ENCODE results near the gene COPG1. TPM values are rescaled to one million over a fixed set of nuclear protein-coding genes. Genes with fewer than 3 reads are reported as not detected.

The COPG1 gene
- total and polyA plus RNA-seq, 2 of the 13 experiments (the other 11 are each of a cell fraction or from before 2014, with no cell fraction given): 98.6 to 166 TPM

DNA sequence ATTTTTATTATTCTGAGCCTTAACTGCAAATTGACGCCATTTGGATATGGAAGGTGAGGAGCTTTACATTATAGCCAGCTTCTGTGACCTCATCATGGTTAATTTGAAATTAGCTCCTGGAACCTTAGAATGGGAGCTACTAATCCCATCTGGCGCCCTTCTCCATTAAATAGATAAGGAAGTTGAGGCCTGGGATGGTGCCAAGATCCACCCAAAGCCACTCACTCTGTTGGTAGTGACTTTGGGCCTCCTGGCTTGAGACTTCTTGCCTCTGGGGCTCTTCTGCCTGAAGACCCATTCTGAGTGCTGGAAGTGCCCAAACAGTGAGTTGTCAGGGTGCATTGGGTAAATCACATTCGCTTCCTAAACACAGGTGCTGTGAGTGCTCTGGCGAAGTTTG, 17.2 kb downstream of the COPG1 start:
- FAIRE-seq (no peak), DNase-seq (ENCODE audit: low spot score) (no peak), ATAC-seq (no peak)
- H3K79me2 ChIP-seq (ENCODE audit: insufficient read depth, low read length): peaks cover 2% of the 10 kb centered on the region
- intact Hi-C loops (cut with micrococcal nuclease; ENCODE audit: unreplicated experiment) (no loop called here), in situ Hi-C loops (cut with HindIII; ENCODE audit: extremely low pct_ligation_motif_present, low pct_unique_long_range_greater_than_20kb) (no loop called here)
- 99% methylated on average over 4 of the region's 4 CpGs for WGBS (ENCODE audit: low lambda C conversion rate)
- CTCF ChIA-PET (ENCODE audit: low intra/inter-chr PET ratio, low total read pairs): no interaction called here
- H3K9ac ChIP-seq (ENCODE audit: insufficient read depth, low read depth, low read length): no peak overlapping the region
- no peak overlapping the region for H3K27ac ChIP-seq (ENCODE audit: extremely low read length, insufficient read depth, low read length)
- no peaks in the 10 kb centered on the region for H3K9me3 ChIP-seq (ENCODE audit: low read length)
- no peaks in the 10 kb centered on the region for H4K20me1 ChIP-seq (ENCODE audit: insufficient read depth, low read length)
- no peaks in the 10 kb centered on the region for H3K4me1 ChIP-seq (ENCODE audit: insufficient read depth, low read length)
- H3K27me3 ChIP-seq (ENCODE audit: control insufficient read depth in 1 of 2, insufficient read depth in 2 of 2, low read length in 2 of 2): no peaks in the 10 kb centered on the region
- peaks cover 29 to 91% of the 10 kb centered on the region in 2 experiments for H3K36me3 ChIP-seq (replicated peaks in 1 of 2; ENCODE audit: control insufficient read depth in 1 of 2, insufficient read depth in 2 of 2, low read length in 2 of 2)
- TF ChIP-seq XBP1 (CRISPR knock-in tag; IDR thresholded peaks at IDR 0.05): no peak
- TF ChIP-seq ZSCAN31 (CRISPR knock-in tag; IDR thresholded peaks at IDR 0.05; ENCODE audit: low read depth): no peak
- TF ChIP-seq, protein P1, sequence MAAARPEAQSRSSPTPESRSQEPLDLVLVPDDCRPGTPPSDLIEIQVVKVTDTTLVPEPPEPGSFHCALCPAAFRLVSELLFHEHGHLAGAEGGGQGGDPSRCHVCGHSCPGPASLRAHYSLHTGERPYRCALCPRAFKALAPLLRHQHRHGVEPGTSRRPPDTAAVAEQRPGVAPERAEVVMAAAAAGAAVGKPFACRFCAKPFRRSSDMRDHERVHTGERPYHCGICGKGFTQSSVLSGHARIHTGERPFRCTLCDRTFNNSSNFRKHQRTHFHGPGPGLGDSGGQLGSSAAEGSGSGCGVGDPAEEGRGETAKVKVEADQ (CRISPR knock-in tag; IDR thresholded peaks at IDR 0.05; ENCODE audit: borderline replicate concordance): no peak
- TF ChIP-seq, protein P2, sequence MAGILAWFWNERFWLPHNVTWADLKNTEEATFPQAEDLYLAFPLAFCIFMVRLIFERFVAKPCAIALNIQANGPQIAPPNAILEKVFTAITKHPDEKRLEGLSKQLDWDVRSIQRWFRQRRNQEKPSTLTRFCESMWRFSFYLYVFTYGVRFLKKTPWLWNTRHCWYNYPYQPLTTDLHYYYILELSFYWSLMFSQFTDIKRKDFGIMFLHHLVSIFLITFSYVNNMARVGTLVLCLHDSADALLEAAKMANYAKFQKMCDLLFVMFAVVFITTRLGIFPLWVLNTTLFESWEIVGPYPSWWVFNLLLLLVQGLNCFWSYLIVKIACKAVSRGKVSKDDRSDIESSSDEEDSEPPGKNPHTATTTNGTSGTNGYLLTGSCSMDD (CRISPR knock-in tag; IDR thresholded peaks at IDR 0.05): no peak
- TF ChIP-seq, protein P3, sequence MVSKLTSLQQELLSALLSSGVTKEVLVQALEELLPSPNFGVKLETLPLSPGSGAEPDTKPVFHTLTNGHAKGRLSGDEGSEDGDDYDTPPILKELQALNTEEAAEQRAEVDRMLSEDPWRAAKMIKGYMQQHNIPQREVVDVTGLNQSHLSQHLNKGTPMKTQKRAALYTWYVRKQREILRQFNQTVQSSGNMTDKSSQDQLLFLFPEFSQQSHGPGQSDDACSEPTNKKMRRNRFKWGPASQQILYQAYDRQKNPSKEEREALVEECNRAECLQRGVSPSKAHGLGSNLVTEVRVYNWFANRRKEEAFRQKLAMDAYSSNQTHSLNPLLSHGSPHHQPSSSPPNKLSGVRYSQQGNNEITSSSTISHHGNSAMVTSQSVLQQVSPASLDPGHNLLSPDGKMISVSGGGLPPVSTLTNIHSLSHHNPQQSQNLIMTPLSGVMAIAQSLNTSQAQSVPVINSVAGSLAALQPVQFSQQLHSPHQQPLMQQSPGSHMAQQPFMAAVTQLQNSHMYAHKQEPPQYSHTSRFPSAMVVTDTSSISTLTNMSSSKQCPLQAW (CRISPR knock-in tag; IDR thresholded peaks at IDR 0.05): no peak
- TF ChIP-seq TBX3 (IDR thresholded peaks at IDR 0.05; ENCODE audit: borderline replicate concordance): no peak
- no peak for TF ChIP-seq ZNF788 (CRISPR knock-in tag; IDR thresholded peaks at IDR 0.05; ENCODE audit: borderline replicate concordance)
- TF ChIP-seq ZNF207 (IDR thresholded peaks at IDR 0.05; ENCODE audit: borderline replicate concordance): no peak
- TF ChIP-seq ZNF367 (CRISPR knock-in tag; IDR thresholded peaks at IDR 0.05; ENCODE audit: borderline replicate concordance): no peak
- no peak for TF ChIP-seq SRSF1 (optimal IDR thresholded peaks at IDR 0.05; ENCODE audit: low read depth, low read length)
- TF ChIP-seq HNRNPLL (IDR thresholded peaks at IDR 0.05; ENCODE audit: low read depth, low read length, poor library complexity, severe bottlenecking): no peak
- TF ChIP-seq ZNF883 (CRISPR knock-in tag; IDR thresholded peaks at IDR 0.05; ENCODE audit: not compliant biosample characterization): no peak
- BruUV-seq (replicated peaks): no TSS peak
- no peak overlapping the region for H3K4me2 ChIP-seq (ENCODE audit: low read depth, low read length)
- no peak overlapping the region for H2AFZ ChIP-seq (ENCODE audit: low read length)
- no peak overlapping the region for H3K4me3 ChIP-seq (replicated peaks in 1 of 3; ENCODE audit: insufficient read depth in 1 of 3, low read depth in 2 of 3, low read length in 3 of 3)
- POLR2A ChIA-PET: interaction anchor here (1.8 kb wide), 2 partner anchors 17 to 50 kb away, joined by 6 to 7 read pairs; partner anchors contain the start of gene COPG1
